ENCODE measurements around the gene HEATR5B.

GRCh38 chr2:37090019-37090477, 5.9 kb upstream of the HEATR5B start:
- no peak for TF ChIP-seq TARDBP (IDR thresholded peaks at IDR 0.05)
- no peak for TF ChIP-seq SP1 (IDR thresholded peaks at IDR 0.05)
- TF ChIP-seq HDGF (IDR thresholded peaks at IDR 0.05; ENCODE audit: borderline replicate concordance): no peak
- TF ChIP-seq FOXM1 (IDR thresholded peaks at IDR 0.05; ENCODE audit: borderline replicate concordance): no peak
- TF ChIP-seq ELF4 (IDR thresholded peaks at IDR 0.05): no peak
- TF ChIP-seq SUZ12 (IDR thresholded peaks at IDR 0.05): no peak
- no peak for TF ChIP-seq NFRKB (IDR thresholded peaks at IDR 0.05)
- no peak for TF ChIP-seq ZNF384 (IDR thresholded peaks at IDR 0.05)
- no peak for TF ChIP-seq PKNOX1 (IDR thresholded peaks at IDR 0.05)
